ENCODE measurements around the gene MYOZ2.

Gene MYOZ2

DNA sequence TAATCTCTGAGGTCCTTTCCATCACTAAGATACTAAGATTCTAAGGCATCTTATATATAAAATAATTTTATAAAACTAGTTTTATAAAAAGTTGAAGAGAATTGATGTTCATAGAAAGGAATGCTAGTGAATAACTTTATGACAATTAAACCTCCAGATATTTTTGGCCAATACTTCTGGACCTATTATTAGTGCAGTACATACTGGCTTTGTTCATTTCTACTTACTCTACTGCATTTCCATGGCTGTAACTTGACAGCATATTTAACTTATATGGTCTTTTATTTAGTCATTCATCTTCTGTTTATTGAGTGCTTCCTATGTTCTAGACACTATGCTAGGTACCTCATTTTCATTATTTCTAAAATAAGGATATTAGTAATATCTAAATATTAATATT is 70.1 kb downstream of the MYOZ2 start:
- DNase-seq: no peak

DNA sequence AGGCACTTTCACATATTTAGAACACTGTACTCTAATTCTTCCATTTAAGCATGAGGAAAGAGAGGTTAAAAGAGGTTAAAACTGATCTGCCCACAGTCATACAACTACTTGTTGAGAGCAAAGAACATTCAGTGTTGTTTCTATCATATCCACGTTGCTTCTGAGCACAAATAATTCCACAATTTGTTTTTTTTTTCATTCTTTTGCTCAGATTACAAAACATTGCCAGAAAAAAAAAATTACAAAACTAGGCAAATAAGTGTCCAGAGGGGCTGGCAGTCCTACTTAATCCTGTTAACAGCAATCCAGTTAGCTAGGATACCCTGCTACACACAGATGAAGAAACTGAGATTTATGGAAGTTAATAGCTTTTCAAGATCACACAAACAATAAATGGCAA is 70.5 kb downstream of the MYOZ2 start:
- no peak for DNase-seq

DNA sequence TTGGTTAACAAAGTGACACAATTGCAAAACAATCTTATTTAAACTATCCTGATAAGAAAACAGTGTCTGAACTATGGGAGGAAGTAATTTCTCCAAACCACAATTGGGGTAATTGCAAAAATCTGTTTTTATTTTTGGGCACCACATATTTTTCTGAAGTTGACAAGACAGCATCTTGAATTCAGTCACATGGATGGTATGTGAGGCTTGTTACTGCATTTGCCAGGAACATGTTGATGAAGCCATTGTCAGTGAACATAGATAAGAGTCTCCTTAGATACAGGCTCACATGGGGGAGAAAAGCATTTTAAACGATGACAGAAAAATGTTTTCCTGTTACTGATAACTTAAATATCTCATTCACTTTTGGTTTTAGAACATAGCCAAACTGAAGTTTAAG is 71.4 kb downstream of the MYOZ2 start:
- DNase-seq: no peak

DNA sequence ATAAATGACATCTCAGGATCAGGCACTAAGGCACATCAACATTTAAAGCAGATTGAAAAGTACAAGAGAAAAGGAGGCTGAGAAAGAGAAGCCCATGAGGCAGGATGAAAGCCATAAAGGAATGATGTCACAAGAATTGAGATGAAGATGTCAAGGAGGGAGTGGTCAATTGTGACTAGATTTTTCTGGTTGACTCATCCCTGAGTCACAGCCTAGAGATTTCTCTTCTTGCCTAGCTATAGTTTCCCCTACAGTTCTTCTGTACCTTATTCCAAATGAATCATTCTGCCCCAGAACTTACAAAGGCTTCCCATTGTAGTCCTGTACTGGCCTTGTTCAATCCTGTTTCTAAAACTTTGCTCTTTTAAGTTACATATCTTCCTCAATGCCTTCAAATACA is 73.4 kb downstream of the MYOZ2 start:
- DNase-seq: no peak

DNA sequence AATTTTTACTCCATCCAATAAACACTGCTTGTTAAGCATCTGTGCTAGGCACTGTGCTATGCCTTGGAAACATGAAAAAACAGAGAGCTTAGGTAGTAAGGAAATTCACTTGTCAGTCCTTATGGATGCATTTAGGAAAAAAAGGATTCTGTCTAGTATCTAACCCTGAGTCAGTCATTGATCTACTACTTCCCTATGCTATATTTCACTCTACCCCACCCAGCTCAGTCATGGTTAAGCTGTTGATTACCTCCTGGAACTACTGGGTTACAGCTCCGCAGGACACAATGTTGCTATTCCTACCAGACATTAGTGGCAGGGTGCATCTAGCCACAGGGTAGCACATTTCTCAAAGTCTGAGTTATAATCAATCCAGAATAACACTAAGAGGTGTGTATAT is 74.0 kb downstream of the MYOZ2 start:
- DNase-seq: no peak

GRCh38 chr4:119210775-119211174 is 75.1 kb downstream of the MYOZ2 start:
- no peak for DNase-seq

DNA sequence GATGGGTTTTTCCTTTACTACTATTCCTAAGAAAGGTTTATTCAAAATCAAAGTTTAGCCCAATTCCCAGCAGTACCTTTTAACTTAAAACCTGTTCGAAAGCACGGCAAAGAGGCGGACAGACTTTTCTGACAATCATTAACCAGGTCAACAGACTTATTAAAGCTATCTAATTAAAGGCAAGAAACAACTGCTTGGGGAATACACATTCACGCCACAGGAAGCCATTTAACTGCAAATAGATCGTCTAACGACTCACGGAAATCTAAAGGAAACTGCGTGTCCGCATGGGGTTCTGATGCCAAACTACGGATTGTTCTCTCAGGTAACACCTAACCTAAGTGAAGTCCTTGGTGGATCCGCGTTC is 76.2 kb downstream of the MYOZ2 start:
- DNase-seq: no peak

- peak; percentile 92 for DNase-seq
Measured at GRCh38 chr4:119212234-119212963, 76.8 kb downstream of the MYOZ2 start, which contains the start of gene USP53. USP53 (plus strand) TSS chr4:119212713; CDS start chr4:119239760, 27,047 bp downstream.

DNA sequence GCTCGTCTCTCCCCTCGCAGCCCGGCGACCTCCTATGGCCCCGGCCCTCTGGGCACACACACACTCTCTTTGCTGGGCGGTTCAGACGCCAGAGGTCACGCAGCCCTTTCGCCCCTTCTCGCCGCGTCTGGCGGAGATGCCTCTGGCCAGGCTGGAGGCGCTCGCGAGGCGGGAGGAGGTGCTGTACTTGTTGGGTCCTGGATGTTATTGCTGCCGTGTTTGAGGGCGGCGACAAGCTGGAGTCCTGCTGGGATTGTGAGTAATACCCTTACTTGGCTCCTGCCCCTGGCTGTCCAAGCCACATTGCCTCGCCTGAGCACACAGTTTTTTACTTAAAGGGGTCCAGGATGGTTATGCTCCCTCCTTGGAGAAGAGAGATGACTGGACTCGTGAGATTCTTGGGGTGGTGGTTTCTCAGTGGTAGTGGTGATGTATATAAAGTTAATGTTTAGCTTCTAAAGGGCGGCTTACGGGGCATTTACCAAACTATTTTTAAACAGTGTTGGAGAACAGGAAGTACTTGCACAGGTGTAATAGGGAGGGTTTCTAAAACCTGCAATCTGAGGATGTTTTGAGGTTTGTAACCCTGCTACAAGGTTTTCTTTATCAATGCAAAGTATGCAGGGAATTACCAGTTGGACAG is 77.5 kb downstream of the MYOZ2 start:
- peak; percentile 52 for DNase-seq

DNA sequence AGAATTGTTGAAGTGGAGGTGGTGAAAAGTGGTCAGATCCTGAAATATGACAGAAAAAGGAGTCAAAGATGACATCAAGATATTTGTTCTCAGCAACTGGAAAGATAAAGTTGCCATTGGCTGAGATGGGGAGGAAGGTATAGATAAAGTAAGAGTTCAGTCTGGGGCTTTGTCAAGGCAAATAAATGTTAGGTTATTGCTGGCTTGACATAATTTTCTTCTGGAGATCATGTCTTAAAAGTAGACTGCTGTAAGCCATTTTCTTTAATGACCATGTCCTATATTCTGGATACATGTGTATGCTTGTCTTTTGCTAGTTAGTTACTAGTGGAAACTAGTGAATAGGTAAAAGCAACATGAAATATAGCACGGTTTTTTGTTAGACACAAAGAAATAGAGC is 82.5 kb downstream of the MYOZ2 start:
- DNase-seq: no peak

DNA sequence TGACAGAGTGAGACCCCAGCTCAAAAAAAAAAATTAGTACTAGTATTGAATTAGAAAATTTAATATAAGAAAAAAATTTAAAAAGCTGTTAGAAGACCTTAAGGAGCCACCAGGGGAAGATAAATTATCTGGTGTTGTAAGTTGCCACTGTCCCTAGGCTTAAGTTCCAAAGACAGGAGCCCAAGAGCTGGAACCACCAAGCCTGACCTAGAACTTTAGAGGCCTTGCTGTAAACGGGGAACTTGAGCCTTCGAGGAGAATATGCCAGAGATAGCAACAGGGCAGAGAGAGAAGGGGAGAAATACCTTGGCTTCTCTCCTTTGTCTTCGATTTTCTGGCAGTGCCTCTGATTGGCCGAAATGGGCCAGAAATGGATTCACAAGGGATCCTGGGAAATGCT is 85.8 kb downstream of the MYOZ2 start:
- no peak for DNase-seq

DNA sequence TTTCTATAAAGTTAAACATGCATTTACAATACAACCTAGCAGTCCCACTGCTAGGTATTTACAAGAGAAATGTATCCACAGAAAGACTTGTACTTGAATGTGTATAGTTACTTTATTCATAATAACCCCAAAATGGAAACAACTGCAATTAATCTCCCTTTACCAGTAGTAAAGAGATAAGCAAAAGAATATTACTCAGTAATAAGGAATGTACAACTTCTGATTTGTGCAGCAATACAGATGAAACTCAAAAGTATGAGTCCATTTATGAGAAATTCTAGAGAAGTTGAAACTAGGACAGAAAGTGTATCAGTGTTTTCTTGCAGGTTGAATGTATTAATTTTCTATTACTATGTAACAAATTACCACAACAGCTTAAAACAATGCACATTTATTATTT is 92.1 kb downstream of the MYOZ2 start:
- DNase-seq: no peak

DNA sequence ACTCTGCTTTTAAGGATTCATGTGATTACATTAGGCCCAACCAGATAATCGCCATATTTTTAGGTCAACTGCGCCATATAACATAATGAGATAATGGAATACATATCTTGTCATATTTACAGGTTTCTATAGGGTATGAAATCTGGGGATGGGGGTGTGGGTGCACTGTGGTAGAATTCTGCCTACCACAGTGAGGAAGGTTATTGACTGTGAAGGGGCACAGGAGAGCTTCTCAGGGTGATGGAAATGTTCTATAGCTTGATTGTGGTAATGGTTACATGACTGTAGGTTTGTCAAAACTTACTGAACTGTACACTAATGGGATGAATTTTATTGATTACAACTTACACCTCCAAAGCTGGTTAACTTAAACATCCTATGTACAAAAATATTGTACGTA is 92.8 kb downstream of the MYOZ2 start:
- DNase-seq: no peak

GRCh38 chr4:119229908-119230687 is 94.5 kb downstream of the MYOZ2 start:
- DNase-seq: no peak

GRCh38 chr4:119231491-119231890 is 95.9 kb downstream of the MYOZ2 start:
- no peak for DNase-seq

DNA sequence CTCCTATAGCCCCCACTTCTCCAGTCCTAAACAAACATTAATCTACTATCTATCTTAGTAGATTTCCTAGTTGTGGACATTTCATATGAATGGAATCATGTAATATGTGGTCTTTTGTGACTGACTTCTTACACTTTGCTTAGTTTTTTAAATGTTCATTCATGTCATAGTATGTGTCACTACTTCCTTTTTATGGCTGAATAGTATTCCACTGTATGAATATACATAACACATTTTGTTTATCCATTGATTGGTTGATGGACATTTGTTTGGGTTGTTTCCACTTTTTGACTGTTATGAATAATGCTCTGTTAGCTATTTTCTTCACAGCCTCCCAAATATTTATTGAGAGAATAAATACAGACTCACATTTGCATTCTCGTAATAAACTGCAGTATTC is 96.7 kb downstream of the MYOZ2 start:
- no peak for DNase-seq

- no peak for DNase-seq
Measured at GRCh38 chr4:119233191-119233590, 97.6 kb downstream of the MYOZ2 start.

GRCh38 chr4:119233750-119234149 is 98.1 kb downstream of the MYOZ2 start:
- no peak for DNase-seq

DNA sequence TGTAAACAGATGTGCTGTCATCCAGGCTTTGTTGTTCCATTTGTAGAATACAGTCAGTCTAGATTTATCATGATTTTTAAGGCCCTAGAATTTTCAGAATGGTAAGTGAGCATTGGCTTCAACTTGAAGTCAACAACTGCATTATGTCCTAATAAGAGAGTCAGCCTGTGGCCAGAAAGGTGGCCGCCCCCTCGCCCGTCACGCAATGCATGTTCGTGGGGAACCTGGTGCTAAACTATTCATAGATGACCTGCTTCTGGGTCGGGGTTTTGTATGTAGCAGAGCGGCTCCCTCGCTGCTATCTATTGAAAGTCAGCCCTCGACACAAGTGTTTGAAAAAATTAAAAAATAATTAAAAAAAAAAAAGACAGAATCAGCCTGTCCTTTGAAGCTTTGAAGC is 101.6 kb downstream of the MYOZ2 start:
- no peak for DNase-seq

Measured in NCI-H1105 treated with DMSO at 0.1 percent for 48 hours (cell line).